NCI-H2081 (cell line): ENCODE data around the gene SDHAF1.
"Not testable (repeated sequence)": the region's sequence is repeated elsewhere in the genome, so short reads cannot be mapped to it uniquely, and the experiment has no call there.

Experiments
- DNase-seq, 2 experiments: peaks; one replicate each; lab custom pipeline; 2025; lab: John Stamatoyannopoulos, UW

The SDHAF1 gene

GRCh38 chr19:36014012-36014924, 19.3 kb downstream of the SDHAF1 start, which contains the start of gene ALKBH6:
Gene ALKBH6 (minus strand): TSS chr19:36014213. CDS start chr19:36013397, 816 bp downstream.
- peak; percentile 99 for DNase-seq

GRCh38 chr19:36019061-36019670, 24.2 kb downstream of the SDHAF1 start:
- DNase-seq = no peak

GRCh38 chr19:36023432-36023831, 28.4 kb downstream of the SDHAF1 start:
- no peak for DNase-seq

- no peak for DNase-seq
These were observed 30.6 kb downstream of the SDHAF1 start for GRCh38 chr19:36025541-36025940.

- no peak for DNase-seq
These were observed 31.3 kb downstream of the SDHAF1 start for GRCh38 chr19:36026091-36026876.

- no peak for DNase-seq
These were observed 32.7 kb downstream of the SDHAF1 start for GRCh38 chr19:36027696-36028095.

- no peak for DNase-seq
These were observed 33.5 kb downstream of the SDHAF1 start for GRCh38 chr19:36028313-36029041.

GRCh38 chr19:36030264-36031148, 35.5 kb downstream of the SDHAF1 start:
- no peak for DNase-seq

- no peak for DNase-seq
These were observed 36.3 kb downstream of the SDHAF1 start for GRCh38 chr19:36031308-36031707.

- peak; percentile 58 to 63 for DNase-seq
These were observed 37.5 kb downstream of the SDHAF1 start, which contains the start of gene CLIP3 for GRCh38 chr19:36032251-36033104. Gene CLIP3 (minus strand): TSS chr19:36032873. CDS start chr19:36032357, 516 bp downstream.

GRCh38 chr19:36040495-36040894, 45.5 kb downstream of the SDHAF1 start:
- DNase-seq = no peak

- not testable (repeated sequence) for DNase-seq
These were observed 46.1 kb downstream of the SDHAF1 start for GRCh38 chr19:36041092-36041491.

GRCh38 chr19:36041831-36042230, 46.8 kb downstream of the SDHAF1 start:
- DNase-seq = no peak

GRCh38 chr19:36043952-36044351, 49.0 kb downstream of the SDHAF1 start:
- no peak for DNase-seq
